Transverse colon (tissue), 4 donors: ENCODE results near the gene LYRM9. TPM values are rescaled to one million over a fixed set of nuclear protein-coding genes. Genes with fewer than 3 reads are reported as not detected.

Source experiments
- DNase-seq: peaks from one replicate; pipeline ENCODE4 v3.0.0-alpha.2; 2019
- H3K27ac ChIP-seq, 4 donors: fragments of 200-600 bp; sonication (generic); 2 replicates each; pipeline ENCODE4 v1.5.1; 2016 to 2018; ENCODE audit warnings: inconsistent platforms in 4 of 4
- H3K27me3 ChIP-seq: fragments of 200-600 bp; sonication (generic); 2 replicates; pipeline ENCODE4 v1.5.1; 2017; ENCODE audit warnings: inconsistent platforms
- H3K36me3 ChIP-seq, 4 donors: fragments of 200-600 bp; sonication (generic); 2 replicates each; pipeline ENCODE4 v1.5.1; 2017 to 2019; ENCODE audit warnings: inconsistent platforms in 4 of 4
- H3K4me1 ChIP-seq, 4 donors: fragments of 200-600 bp; sonication (generic); 2 replicates each; pipeline ENCODE4 v1.5.1; 2017 to 2020; ENCODE audit warnings: inconsistent platforms in 4 of 4
- H3K4me3 ChIP-seq, 4 donors: fragments of 200-600 bp; sonication (generic); 1 replicate in 1 of 4; 2 replicates in 3 of 4; pipeline versions ENCODE4 v1.5.1 to v1.6.1; 2017 to 2019; ENCODE audit warnings: inconsistent platforms in 4 of 4
- H3K9me3 ChIP-seq, 2 donors: fragments of 200-600 bp; sonication (generic); 2 replicates each; pipeline ENCODE4 v1.5.1; 2017 to 2019; ENCODE audit warnings: inconsistent platforms in 2 of 2
- CTCF ChIP-seq, 5 experiments: fragments of 200-600 bp in 3 of 5; fragments of 450-650 bp in 2 of 5; sonication (generic) in 3 of 5; IDR thresholded peaks; 1 replicate in 2 of 5; 2 replicates in 3 of 5; pipeline ENCODE4 v1.5.1; 2016 to 2017; ENCODE audit warnings: antibody characterized with exemption in 5 of 5, inconsistent platforms in 3 of 5, mild to moderate bottlenecking in 2 of 5, moderate library complexity in 1 of 5
- EP300 ChIP-seq: sonication (generic); formaldehyde crosslinking; IDR thresholded peaks from one replicate; pipeline ENCODE4 v1.6.1; 2017; ENCODE audit warnings: antibody characterized with exemption, low read depth
- POLR2A ChIP-seq: fragments of 450-650 bp; IDR thresholded peaks from one replicate; pipeline ENCODE4 v1.6.1; 2016; ENCODE audit warnings: antibody characterized with exemption, mild to moderate bottlenecking, moderate library complexity
- POLR2AphosphoS5 ChIP-seq, 3 donors: sonication (generic); formaldehyde crosslinking; IDR thresholded peaks; one replicate each; pipeline ENCODE4 v1.6.1; 2016; ENCODE audit warnings: antibody characterized with exemption in 3 of 3
- WGBS, 2 donors: methylation state at CpG; one replicate each; pipeline ENCODE4 v1.1.5; 2018; ENCODE audit warnings: low coverage in 1 of 2; 5-methylcytosine and 5-hydroxymethylcytosine counted together
- in situ Hi-C, 4 donors: fragments of 200-750 bp; cut with MboI; loops; one replicate each; pipeline versions ENCODE4 v1.15.0 to v1.15.1; 2017; ENCODE audit warnings: low sequenced_read_pairs in 3 of 4, low pct_ligation_motif_present in 1 of 4, low pct_unique_long_range_greater_than_20kb in 1 of 4
- intact Hi-C: fragments of 100-400 bp; cut with DNase I; formaldehyde crosslinking; loops from one replicate; pipeline ENCODE4 v1.15.1; 2023; ENCODE audit warnings: low total_unique reads
- total RNA-seq, 4 donors: library from RNA; depleted of rRNA; stranded (reverse); fragments of >200 nt; gene quantifications; one replicate each; pipeline ENCODE4 v1.1.0, GENCODE V29; 2016

Gene LYRM9
- total RNA-seq, 4 donors from 2014 or later: 2.6 to 33.0 (median 12.1) TPM

DNA sequence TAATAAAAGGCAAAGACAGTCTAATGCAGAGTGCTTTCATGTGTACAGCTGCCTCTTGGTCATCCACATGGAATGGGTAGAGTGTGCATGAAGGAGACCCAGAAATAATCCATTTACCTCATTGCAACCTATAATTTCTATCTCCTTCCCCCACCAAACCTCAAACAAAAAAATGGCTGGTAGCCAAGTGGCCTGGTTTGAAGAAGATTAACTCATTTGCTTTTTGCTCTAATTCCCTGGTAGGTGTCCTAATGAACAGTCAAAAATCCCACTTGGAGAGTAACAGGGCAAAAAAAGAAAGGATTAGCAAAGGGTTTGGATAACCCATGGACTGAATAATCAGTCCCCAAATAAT is 13.0 kb upstream of the LYRM9 start:
- in situ Hi-C loops: no loop called here
- Histone ChIP-seq H3K27ac (no peak overlapping the region), H3K9me3 (no peaks in the 10 kb centered on the region), H3K27me3 (no peaks in the 10 kb centered on the region), H3K4me3 (no peak overlapping the region), H3K36me3 (no peaks in the 10 kb centered on the region), H3K4me1 (no peaks in the 10 kb centered on the region)
- DNase-seq: no peak
- TF ChIP-seq POLR2AphosphoS5 (IDR thresholded peaks at IDR 0.05): no peak
- no peak for TF ChIP-seq POLR2A
- no peak for TF ChIP-seq CTCF (IDR thresholded peaks at IDR 0.05)
- no peak for TF ChIP-seq EP300
- intact Hi-C loops: no loop called here

DNA sequence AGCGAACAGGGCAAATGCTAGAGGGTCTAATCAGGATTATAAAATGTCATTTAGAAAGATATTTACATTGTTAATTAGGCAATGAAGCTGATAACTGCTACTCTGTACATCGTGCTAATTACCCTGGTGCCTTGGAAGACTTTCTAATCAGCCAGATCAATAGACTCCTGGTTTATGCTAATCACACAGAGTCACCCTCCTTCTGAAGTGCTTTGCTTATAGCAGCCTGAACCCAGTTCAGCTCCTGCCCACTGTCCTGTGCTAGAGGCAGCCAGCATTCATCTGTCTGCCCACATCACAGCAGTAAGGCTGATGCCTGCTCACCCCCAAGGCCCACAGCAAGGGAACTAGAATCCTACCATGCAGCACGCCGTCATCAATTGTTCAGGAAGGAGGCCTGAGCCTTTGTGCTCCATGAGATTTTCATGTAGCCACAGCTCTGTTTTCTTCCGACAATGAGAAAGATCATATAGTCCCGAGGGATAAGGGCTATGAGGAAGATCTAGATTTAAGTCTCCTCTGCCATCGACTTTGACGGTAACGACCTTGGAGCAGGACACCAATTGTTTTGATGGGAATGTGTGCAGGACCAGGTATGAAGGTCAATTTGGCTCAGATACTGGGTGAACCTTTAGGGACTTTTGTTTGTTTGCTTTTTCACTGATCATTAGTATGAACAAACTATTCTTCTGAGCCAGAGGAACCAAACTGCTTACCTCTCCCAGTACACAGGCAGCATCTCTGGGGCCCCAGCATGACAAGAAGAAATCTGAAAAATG is 12.5 kb upstream of the LYRM9 start:
- in situ Hi-C loops (no loop called here), intact Hi-C loops (no loop called here)
- no peaks in the 10 kb centered on the region for H3K36me3 ChIP-seq
- no peaks in the 10 kb centered on the region for H3K27me3 ChIP-seq
- WGBS, 2 donors: 81 to 88% methylated on average over 6 to 9 of the region's 9 CpGs
- H3K27ac ChIP-seq: no peak overlapping the region
- TF ChIP-seq CTCF (IDR thresholded peaks at IDR 0.05) (no peak), EP300 (no peak), POLR2A (no peak), POLR2AphosphoS5 (IDR thresholded peaks at IDR 0.05) (no peak)
- no peaks in the 10 kb centered on the region for H3K9me3 ChIP-seq
- no peaks in the 10 kb centered on the region for H3K4me1 ChIP-seq
- DNase-seq: no peak
- H3K4me3 ChIP-seq: no peak overlapping the region

GRCh38 chr17:27904534-27905446 is 11.6 kb upstream of the LYRM9 start:
- intact Hi-C loops: no loop called here
- no peaks in the 10 kb centered on the region for H3K9me3 ChIP-seq
- H3K27me3 ChIP-seq: no peaks in the 10 kb centered on the region
- H3K4me3 ChIP-seq: no peak overlapping the region
- TF ChIP-seq EP300: no peak
- TF ChIP-seq POLR2AphosphoS5 (IDR thresholded peaks at IDR 0.05): no peak
- no peak for TF ChIP-seq POLR2A
- TF ChIP-seq CTCF (IDR thresholded peaks at IDR 0.05): no peak
- no peaks in the 10 kb centered on the region for H3K4me1 ChIP-seq
- H3K36me3 ChIP-seq: no peaks in the 10 kb centered on the region
- in situ Hi-C loops: no loop called here
- H3K27ac ChIP-seq: no peak overlapping the region
- 73 to 77% methylated on average over 5 of the region's 5 CpGs for WGBS, 2 donors
- no peak for DNase-seq

DNA sequence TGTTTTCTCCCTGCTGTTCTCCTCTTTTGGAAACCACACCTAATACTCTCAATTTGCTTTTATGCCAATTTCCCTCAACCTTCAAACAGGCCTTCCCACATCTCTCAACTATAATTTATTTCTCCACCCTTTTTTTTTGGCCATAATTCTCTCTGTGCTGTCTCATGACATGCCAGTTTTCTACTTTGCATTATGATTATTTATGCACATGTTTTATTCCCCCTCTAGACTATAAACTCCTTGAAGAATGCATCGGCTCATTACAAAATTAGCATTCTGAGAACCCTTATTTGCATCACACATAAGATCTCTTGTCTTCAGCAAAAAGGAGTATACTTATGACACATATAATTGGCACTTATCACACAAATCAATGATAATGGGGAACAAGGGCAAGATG is 10.9 kb upstream of the LYRM9 start:
- no peaks in the 10 kb centered on the region for H3K36me3 ChIP-seq
- no peak for DNase-seq
- no peak overlapping the region for H3K27ac ChIP-seq
- 89% methylated on average over 1 of the region's 1 CpG for WGBS, 2 donors
- H3K4me3 ChIP-seq: no peak overlapping the region
- H3K4me1 ChIP-seq: no peaks in the 10 kb centered on the region
- H3K27me3 ChIP-seq: no peaks in the 10 kb centered on the region
- H3K9me3 ChIP-seq: no peaks in the 10 kb centered on the region
- intact Hi-C loops: no loop called here
- no peak for TF ChIP-seq EP300
- no peak for TF ChIP-seq POLR2A
- no peak for TF ChIP-seq CTCF (IDR thresholded peaks at IDR 0.05)
- no peak for TF ChIP-seq POLR2AphosphoS5 (IDR thresholded peaks at IDR 0.05)
- in situ Hi-C loops: no loop called here
